Central memory CD8-positive, alpha-beta T cell (primary cell): ENCODE data around the gene DOCK6.
A peak's percentile ranks its signal among the peaks of the same experiment; 100 is the strongest.

Source experiments
- ATAC-seq: fragments of 150-1000 bp; cut with Tn5 transposase; replicated peaks from 2 replicates; pipeline ENCODE4 v1.10.0; 2022; ENCODE audit warnings: mild to moderate bottlenecking, moderate FRiP score, moderate number of reproducible peaks; ENCODE audit not compliant: poor library complexity, severe bottlenecking; ENCODE audit errors: extremely low read depth
- DNase-seq, 2 donors: peaks; one replicate each; pipeline ENCODE4 v3.0.0; 2021; ENCODE audit warnings: low spot score in 2 of 2
- H3K27ac Mint-ChIP-seq: one replicate; pipeline ENCODE4 v1.8.0; 2022; ENCODE audit warnings: low read depth, mild to moderate bottlenecking, moderate library complexity, mixed read lengths
- H3K27me3 Mint-ChIP-seq: one replicate; pipeline ENCODE4 v1.8.0; 2022; ENCODE audit warnings: mixed read lengths
- H3K36me3 Mint-ChIP-seq: one replicate; pipeline ENCODE4 v1.8.0; 2022; ENCODE audit warnings: mild to moderate bottlenecking, moderate library complexity, mixed read lengths; ENCODE audit not compliant: insufficient read depth
- H3K4me1 Mint-ChIP-seq: one replicate; pipeline ENCODE4 v1.8.0; 2022; ENCODE audit warnings: mixed read lengths
- H3K4me3 Mint-ChIP-seq: one replicate; pipeline ENCODE4 v1.8.0; 2022; ENCODE audit warnings: mild to moderate bottlenecking, moderate library complexity, mixed read lengths
- H3K9me3 Mint-ChIP-seq: one replicate; pipeline ENCODE4 v1.8.0; 2022; ENCODE audit warnings: mixed read lengths

The DOCK6 gene

DNA sequence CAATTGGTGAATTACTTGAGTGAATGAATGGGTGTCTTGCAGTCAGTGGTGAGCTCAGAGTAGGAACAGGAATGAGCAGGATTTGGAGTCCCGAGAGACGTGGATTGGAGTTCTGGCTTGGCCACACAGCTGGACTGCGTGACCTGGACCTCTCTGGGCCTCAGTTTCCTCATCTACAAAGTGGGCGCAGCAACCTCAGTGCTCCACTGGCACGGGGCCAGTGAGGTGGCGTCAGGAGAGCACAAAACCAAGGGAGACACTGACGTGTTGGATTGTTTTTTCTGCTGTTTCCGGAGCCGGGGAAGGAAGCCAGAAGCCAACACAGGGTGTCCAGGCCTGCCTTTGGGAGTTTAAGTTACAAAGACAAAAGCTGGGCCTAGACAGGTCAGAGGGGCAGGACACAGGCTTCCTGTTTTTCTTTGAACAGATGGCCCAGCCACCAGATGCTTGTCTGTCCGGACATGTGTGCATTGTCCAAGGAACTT lies 6.5 kb upstream of the DOCK6 start:
- H3K36me3 Mint-ChIP-seq: no peaks in the 10 kb centered on the region
- ATAC-seq (no peak), DNase-seq (no peak)
- H3K27ac Mint-ChIP-seq: no peak overlapping the region
- H3K4me3 Mint-ChIP-seq: no peak overlapping the region
- H3K4me1 Mint-ChIP-seq: no peaks in the 10 kb centered on the region
- H3K27me3 Mint-ChIP-seq: peaks cover 64% of the 10 kb centered on the region
- H3K9me3 Mint-ChIP-seq: no peaks in the 10 kb centered on the region

DNA sequence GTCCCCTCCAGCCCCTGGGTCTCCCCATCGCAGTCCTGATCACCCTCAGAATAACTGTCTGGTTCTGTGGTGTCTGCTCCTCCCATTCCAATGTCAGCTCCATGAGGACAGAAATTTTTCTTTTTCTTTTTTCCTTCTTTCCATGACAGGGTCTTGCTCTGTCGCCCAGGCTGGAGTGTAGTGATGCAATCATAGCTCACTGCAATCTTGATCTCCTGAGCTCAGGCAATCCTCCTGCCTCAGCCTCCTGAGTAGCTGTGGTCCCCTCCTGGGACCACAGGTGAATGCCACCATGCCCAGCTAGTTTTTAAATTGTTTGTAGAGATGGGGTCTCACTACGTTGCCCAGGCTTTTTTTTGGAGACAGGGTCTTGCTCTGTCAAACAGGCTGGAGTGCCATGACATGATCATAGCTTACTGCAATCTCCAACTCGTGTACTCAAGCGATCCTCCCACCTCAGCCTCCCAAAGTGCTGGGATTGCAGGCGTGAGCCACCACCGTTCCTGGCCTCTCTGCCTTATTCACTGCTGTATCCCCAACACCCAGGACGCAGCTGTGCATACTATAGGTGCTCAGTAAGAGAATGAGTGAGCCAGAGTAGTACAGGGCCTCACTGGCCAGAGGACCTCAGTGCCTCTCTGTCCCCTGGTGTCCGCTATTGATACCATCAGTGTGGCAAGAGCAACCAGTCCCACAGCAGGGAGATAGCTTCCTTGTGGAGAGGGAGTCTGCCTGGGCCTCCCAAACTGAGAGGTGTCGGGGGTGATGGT lies 5.2 kb upstream of the DOCK6 start:
- Mint-ChIP-seq H3K27ac (no peak overlapping the region), H3K4me1 (no peaks in the 10 kb centered on the region), H3K4me3 (no peak overlapping the region), H3K27me3 (peaks cover 69% of the 10 kb centered on the region), H3K9me3 (no peaks in the 10 kb centered on the region), H3K36me3 (no peaks in the 10 kb centered on the region)
- ATAC-seq: no peak
- DNase-seq: no peak

DNA sequence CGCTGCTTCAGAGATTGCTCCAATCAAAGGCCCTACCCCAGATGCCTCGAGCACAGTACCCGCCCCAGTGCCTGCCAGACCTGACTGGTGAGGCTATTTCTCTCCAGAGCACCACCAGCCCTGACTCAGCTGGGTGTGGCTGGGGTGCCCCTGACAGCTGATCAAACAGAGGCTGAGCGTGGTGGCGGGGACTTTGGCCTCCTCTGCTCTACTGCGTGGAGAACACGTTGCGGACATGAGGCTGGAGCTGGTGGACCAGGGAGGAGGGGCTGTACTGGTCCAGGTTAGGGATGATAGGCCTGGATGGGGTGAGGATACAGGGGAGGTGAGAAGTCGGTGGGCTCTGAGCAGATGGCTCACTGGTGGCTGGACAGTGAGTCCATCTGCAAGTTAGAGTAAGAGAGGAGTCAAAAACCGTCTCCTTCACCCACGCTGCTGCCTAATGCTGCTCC lies 3.5 kb upstream of the DOCK6 start:
- Mint-ChIP-seq H3K27me3 (peaks cover 76% of the 10 kb centered on the region), H3K4me1 (no peaks in the 10 kb centered on the region), H3K4me3 (no peak overlapping the region), H3K36me3 (no peaks in the 10 kb centered on the region), H3K9me3 (no peaks in the 10 kb centered on the region), H3K27ac (no peak overlapping the region)
- ATAC-seq (no peak), DNase-seq (no peak)

DNA sequence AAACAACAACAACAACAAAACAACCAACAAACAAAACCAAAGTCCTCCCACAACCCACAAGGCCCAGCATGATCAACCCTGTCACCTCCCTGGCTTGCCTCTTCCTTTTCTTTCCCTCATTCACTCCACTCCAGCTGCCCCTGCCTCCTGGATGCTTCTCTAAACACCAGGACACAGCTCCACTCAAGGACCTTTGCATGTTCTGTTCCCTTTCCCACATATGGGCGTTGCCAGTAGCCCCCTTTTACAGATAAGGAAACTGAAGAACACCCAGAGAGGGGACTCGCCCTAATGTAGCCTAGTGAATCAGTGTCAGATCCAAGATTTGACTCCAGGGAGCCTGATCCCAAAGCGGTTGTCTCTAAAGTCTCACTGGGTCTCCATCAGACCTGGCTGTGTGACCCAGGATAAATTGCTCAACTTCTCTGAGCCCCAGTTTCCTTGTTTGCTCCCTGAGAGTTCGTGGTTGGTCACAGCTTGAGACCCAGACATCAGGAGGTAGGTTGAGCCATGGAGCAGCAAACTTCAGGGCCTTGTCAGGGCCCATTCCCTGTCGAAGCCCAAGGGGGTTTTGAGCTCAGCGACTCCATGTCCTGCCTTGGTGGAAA lies 3.0 kb upstream of the DOCK6 start:
- H3K36me3 Mint-ChIP-seq: no peaks in the 10 kb centered on the region
- H3K9me3 Mint-ChIP-seq: no peaks in the 10 kb centered on the region
- DNase-seq (no peak), ATAC-seq (no peak)
- no peaks in the 10 kb centered on the region for H3K4me1 Mint-ChIP-seq
- no peak overlapping the region for H3K4me3 Mint-ChIP-seq
- H3K27me3 Mint-ChIP-seq: peaks cover 79% of the 10 kb centered on the region
- no peak overlapping the region for H3K27ac Mint-ChIP-seq

DNA sequence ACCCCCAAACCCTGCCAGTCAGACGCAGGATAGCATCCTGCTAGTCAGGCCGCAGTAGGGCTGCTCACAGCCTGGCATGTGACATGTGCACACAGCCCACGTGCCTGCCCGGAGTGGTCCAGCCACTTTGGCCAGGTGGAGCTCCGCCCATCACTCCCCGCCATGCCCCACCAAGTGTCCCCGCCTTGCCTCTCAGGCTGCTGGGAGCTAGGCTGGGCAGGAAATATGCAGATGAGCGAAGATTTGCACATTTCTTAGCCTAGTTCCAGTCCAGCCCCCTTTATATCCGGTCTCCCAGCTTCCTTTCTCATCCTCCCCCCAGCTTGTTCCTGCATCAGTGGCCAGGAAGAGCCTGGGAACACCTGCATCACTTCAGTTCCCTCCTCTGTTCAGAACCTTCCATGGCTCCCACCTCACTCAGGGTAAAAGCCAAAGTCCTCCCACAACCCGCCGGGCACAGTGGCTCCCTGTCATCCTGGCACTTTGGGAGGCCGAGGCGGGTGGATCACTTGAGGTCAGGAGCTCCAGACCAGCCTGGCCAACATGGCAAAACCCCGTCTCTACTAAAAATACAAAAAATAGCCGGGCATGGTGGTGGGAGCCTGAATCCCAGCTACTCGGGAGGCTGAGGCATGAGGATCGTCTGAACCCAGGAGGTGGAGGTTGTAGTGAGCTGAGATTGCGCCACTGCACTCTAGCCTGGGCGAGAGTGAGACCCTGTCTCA lies 2.3 kb upstream of the DOCK6 start:
- Mint-ChIP-seq H3K9me3 (no peaks in the 10 kb centered on the region), H3K27ac (no peak overlapping the region), H3K27me3 (peaks cover 77% of the 10 kb centered on the region), H3K4me3 (no peak overlapping the region), H3K36me3 (no peaks in the 10 kb centered on the region), H3K4me1 (no peaks in the 10 kb centered on the region)
- DNase-seq (no peak), ATAC-seq (no peak)

DNA sequence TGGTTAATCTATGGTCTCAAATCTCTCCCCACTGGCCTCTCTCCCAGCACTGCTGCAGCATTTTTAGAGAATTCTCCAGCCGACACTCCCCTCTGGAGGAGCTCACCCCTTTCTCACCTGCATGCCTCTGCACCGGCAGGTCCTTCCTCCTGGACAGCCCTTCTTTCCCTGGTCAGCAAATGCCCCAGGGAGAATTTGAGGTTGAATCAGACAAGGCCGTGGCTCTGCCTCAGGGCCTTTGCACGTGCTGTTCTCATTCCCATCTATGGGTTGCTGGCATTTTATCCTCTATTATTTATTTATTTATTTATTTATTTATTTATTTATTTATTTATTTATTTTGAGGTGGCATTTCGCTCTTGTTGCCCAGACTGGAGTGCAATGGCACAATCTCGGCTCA lies 1.4 kb upstream of the DOCK6 start:
- DNase-seq: no peak
- Mint-ChIP-seq H3K27me3 (peaks cover 68% of the 10 kb centered on the region), H3K27ac (no peak overlapping the region), H3K4me3 (no peak overlapping the region), H3K9me3 (no peaks in the 10 kb centered on the region), H3K36me3 (no peaks in the 10 kb centered on the region), H3K4me1 (no peaks in the 10 kb centered on the region)
- ATAC-seq: no peak

DNA sequence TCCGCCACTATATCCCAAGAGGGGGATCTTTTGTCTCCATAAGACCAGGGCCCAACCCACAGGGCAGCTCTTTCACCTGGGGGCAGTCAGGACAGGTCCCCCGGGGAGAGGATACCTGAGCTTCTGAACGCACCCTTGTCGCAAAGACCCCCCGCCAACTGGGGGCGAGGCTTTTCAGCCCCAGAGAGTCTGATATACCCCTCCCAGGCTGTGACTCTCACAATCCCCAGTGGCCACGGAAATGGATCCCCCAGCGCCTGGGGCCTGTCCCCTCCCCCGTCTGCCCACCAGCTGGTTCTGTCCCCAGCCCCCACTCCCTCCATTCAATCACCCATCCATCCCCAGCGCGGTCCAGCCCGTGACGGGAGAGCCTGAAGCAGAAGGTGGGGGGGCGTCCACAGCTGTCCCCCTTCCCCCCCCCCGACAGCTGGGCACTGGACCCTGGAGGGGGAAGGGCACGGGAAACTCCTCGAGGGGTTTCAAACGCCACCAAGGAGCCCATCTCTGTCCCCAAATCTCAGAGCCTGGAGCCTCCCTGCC lies 823 bp downstream of the DOCK6 start:
- ATAC-seq (no peak), DNase-seq (no peak)
- no peak overlapping the region for H3K27ac Mint-ChIP-seq
- peaks cover 46% of the 10 kb centered on the region for H3K27me3 Mint-ChIP-seq
- H3K4me3 Mint-ChIP-seq: peak overlapping the region; percentile 55
- H3K4me1 Mint-ChIP-seq: no peaks in the 10 kb centered on the region
- no peaks in the 10 kb centered on the region for H3K36me3 Mint-ChIP-seq
- no peaks in the 10 kb centered on the region for H3K9me3 Mint-ChIP-seq

DNA sequence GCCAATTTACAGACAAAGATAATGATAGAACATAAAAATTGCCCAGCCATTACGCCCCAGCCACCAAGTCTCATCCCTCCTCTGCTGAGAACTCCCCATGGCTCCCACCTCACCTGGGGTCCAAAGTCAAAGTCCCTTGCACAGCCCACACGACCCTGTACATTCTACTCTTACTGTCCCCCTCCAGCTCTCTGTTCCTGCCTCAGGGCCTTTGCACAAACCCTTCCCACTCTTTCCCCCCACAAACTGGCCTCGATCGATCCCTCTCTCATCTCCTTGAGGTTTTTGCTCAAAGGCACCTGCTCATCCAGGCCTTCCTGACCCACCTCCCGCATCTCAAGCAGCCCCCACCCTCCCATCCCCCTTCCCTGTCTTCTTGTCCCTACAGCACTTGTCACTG lies 1.3 kb downstream of the DOCK6 start:
- no peak for ATAC-seq
- Mint-ChIP-seq H3K27ac (no peak overlapping the region), H3K27me3 (peaks cover 41% of the 10 kb centered on the region), H3K9me3 (no peaks in the 10 kb centered on the region), H3K4me1 (no peaks in the 10 kb centered on the region), H3K36me3 (no peaks in the 10 kb centered on the region), H3K4me3 (peak overlapping the region; percentile 55)
- DNase-seq: no peak

DNA sequence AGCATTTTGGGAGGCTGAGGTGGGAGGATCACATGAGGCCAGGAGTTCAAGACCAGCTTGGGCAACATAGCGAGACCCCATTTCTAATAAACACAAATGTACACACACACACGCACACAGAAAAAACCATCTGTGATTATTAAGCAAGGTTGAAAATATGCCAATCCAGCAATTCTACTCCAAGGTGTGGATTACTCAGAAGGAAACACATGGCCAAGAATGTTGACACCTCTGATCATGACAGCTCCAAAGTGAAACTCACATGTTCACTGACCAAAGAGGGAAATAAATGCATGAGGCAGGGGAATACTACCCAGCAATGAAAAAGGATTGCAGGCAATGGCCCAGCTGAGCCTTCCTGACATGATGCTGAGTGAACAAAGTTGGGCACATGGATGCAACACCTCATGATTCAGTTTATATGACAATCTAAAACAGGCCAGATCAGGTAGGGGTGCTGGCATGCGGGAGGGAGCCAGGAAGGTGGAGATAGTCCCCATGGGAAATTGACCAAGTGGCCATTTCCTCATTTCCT lies 4.4 kb downstream of the DOCK6 start:
- Mint-ChIP-seq H3K4me3 (no peak overlapping the region), H3K27me3 (peaks cover 10% of the 10 kb centered on the region)

DNA sequence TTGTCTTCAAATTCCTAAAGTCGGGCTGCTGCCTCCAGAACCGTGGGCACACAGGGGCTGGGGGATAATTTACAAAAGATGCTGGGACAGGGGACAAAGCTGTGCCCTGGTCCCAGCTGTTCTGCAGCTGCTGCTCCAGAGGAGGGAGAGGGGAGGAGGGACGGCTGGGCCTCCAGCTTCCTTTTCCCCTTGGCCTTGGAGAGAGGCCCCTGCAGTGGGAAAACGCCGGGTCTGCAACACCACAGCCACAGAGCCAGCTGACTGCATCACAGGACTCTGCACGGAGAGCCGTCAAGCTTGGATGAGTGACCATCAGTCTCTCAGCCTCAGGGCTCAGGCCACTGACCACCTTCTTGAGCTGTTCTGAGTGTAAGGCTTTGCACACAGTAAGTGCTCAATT lies 6.1 kb downstream of the DOCK6 start:
- no peak overlapping the region for H3K27ac Mint-ChIP-seq
- H3K4me1 Mint-ChIP-seq: no peaks in the 10 kb centered on the region
- no peak for ATAC-seq
- peaks cover 7% of the 10 kb centered on the region for H3K27me3 Mint-ChIP-seq
- no peak for DNase-seq
- no peak overlapping the region for H3K4me3 Mint-ChIP-seq
- H3K9me3 Mint-ChIP-seq: no peaks in the 10 kb centered on the region
- H3K36me3 Mint-ChIP-seq: no peaks in the 10 kb centered on the region

More for the DNA sequence above, 4.4 kb downstream of the DOCK6 start:
- DNase-seq (no peak), ATAC-seq (no peak)
- H3K27ac Mint-ChIP-seq: no peak overlapping the region
- no peaks in the 10 kb centered on the region for H3K9me3 Mint-ChIP-seq
- H3K36me3 Mint-ChIP-seq: no peaks in the 10 kb centered on the region
- H3K4me1 Mint-ChIP-seq: no peaks in the 10 kb centered on the region

DNA sequence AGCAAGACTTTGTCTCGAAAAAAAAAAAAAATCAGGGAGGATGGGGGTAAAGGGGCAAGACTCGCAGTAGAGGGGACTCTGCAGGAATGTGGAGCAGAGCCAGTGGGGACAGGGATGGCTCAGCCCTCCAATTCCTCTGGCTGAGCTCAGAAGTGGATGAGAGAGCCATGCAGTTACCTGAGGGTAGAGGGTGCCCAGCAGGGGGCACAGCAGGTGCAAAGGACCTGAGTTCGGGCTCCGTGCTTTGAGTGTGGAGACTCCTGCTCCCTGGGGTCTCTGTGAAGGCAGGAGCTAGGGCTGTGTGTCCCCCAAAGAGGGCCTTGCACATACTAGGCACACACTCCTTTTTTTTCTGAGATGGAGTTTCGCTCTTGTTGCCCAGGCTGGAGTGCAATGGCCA lies 7.7 kb downstream of the DOCK6 start:
- DNase-seq (no peak), ATAC-seq (no peak)
- no peaks in the 10 kb centered on the region for H3K27me3 Mint-ChIP-seq
- H3K9me3 Mint-ChIP-seq: no peaks in the 10 kb centered on the region
- H3K4me3 Mint-ChIP-seq: no peak overlapping the region
- no peaks in the 10 kb centered on the region for H3K36me3 Mint-ChIP-seq
- H3K4me1 Mint-ChIP-seq: no peaks in the 10 kb centered on the region
- H3K27ac Mint-ChIP-seq: no peak overlapping the region

DNA sequence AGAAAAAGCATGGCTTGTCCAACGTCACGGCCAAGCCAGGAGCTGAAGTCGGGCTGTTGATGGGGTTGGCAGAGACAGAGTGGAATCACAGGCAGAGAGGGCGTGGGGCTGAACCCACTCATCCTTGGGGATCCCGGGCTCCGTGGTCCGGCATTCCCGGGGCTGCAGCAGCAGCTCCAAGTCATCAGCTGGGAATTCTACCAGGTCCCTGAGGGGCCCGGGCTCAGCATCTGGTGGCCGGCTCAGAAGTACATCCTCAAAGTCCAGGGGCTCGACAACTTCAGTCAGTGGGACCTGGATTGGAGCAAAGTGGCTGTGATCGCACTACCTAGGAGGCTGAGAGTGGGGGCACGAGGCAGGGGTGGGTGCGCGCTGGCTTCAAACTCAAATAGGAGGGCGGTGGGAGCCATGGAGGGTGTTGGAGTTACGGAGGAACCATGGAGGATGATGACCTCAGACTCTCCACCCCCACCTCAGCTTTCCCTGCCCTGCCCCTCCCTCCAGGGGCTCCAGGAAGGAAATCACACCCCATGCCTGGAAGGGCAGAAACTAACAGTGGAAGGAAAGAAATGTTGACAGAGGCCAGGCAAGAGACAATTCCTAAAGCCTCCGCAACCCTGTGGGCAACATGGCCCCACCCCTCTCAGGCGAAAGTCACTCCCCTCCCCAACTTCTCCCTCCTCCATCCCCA lies 9.5 kb downstream of the DOCK6 start:
- H3K9me3 Mint-ChIP-seq: no peaks in the 10 kb centered on the region
- no peak overlapping the region for H3K27ac Mint-ChIP-seq

More for the DNA sequence above, 9.5 kb downstream of the DOCK6 start:
- Mint-ChIP-seq H3K27me3 (no peaks in the 10 kb centered on the region), H3K4me3 (no peak overlapping the region), H3K4me1 (no peaks in the 10 kb centered on the region), H3K36me3 (no peaks in the 10 kb centered on the region)
- DNase-seq: no peak
- ATAC-seq: no peak
